Hematopoietic multipotent progenitor cell (in vitro differentiated cells): Measurements from ENCODE around the gene TMED5. TPM values are rescaled to one million over a fixed set of nuclear protein-coding genes. Genes with fewer than 3 reads are reported as not detected.

ENCODE experiments used
- DNase-seq, 3 donors: peaks; one replicate each; pipeline ENCODE4 v3.0.0-alpha.2; 2011 to 2015; ENCODE audit warnings: low read depth in 2 of 3, low spot score in 2 of 3
- small RNA-seq: library from RNA; depleted of rRNA; stranded (forward); fragments of <200 nt; gene quantifications from one replicate; pipeline ENCODE3, GENCODE V24; 2012
- total RNA-seq: library from RNA; depleted of rRNA; stranded (reverse); fragments of >200 nt; gene quantifications from one replicate; pipeline ENCODE4 v1.2.3, GENCODE V29; 2012

The TMED5 gene
- total RNA-seq, 1 donor: 30.4 TPM

- DNase-seq: peak in 2 of 3 donors; percentile 19 to 30
Measured at GRCh38 chr1:93124556-93125355, 55.5 kb downstream of the TMED5 start.

GRCh38 chr1:93123201-93123783 is 56.9 kb downstream of the TMED5 start:
- DNase-seq: no peak

GRCh38 chr1:93120614-93121013 is 59.6 kb downstream of the TMED5 start:
- DNase-seq: no peak

GRCh38 chr1:93114391-93114790 is 65.8 kb downstream of the TMED5 start:
- no peak for DNase-seq

GRCh38 chr1:93113127-93113526 is 67.1 kb downstream of the TMED5 start:
- DNase-seq: no peak

- no peak for DNase-seq
Measured at GRCh38 chr1:93111561-93111960, 68.7 kb downstream of the TMED5 start.

- DNase-seq: no peak
Measured at GRCh38 chr1:93111065-93111464, 69.1 kb downstream of the TMED5 start.

- DNase-seq: no peak
Measured at GRCh38 chr1:93109578-93109977, 70.6 kb downstream of the TMED5 start.

GRCh38 chr1:93108335-93108734 is 71.9 kb downstream of the TMED5 start:
- DNase-seq: peak in 1 of 3 donors; percentile 21

GRCh38 chr1:93107395-93107794 is 72.8 kb downstream of the TMED5 start:
- no peak for DNase-seq

- no peak for DNase-seq
Measured at GRCh38 chr1:93106226-93106625, 74.0 kb downstream of the TMED5 start.

GRCh38 chr1:93102142-93102541 is 78.1 kb downstream of the TMED5 start:
- no peak for DNase-seq

Small RNA genes within 50 kb of the gene (small RNA-seq; reads per million reads assigned to genes)
- gene AC126124.1: not detected

Other genes with a start within 250 kb of the TMED5 start
- 0.27 TPM for gene DIPK1A, start 219.0 kb downstream of the TMED5 start, total RNA-seq
- 57.9 TPM for gene MTF2, start 101.1 kb downstream of the TMED5 start, total RNA-seq
- gene CCDC18, start 311 bp upstream of the TMED5 start, total RNA-seq: 4.0 TPM
- 12.9 TPM for gene DR1, start 165.5 kb upstream of the TMED5 start, total RNA-seq